Measurements from ENCODE around the gene PRKCE.

Gene PRKCE

DNA sequence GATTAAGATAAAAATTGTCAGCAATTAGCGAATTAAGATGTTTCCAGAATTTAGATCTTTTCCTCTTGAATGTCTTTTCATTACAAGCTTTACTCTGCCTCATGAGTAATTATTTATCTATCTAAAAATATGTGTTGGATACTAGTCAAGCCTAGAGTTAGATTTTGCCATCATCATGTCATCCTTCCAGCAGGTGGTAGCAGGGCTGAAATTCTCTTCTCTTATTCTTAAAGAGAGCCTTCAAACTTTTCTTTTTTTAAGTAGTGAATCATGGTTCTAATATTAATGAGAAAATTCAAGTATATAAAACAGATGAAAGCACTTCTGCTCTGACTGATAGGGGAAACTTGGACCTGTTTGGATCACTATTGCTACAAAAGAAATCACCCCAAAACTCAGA lies 405.1 kb downstream of the PRKCE start:
- 100% methylated on average over 1 of the region's 1 CpG; no CpG with 5 or more reads in 1 of the 2 experiments for WGBS, 2 experiments
- Histone ChIP-seq H3K27ac (ENCODE audit: insufficient read depth, low read depth, low read length, poor library complexity, severe bottlenecking) (no peak overlapping the region), H3K9me3 (ENCODE audit: control insufficient read depth, low read length) (no peaks in the 10 kb centered on the region), H3K36me3 (ENCODE audit: control insufficient read depth, insufficient read depth, low read length) (no peaks in the 10 kb centered on the region), H3K4me1 (ENCODE audit: control insufficient read depth, insufficient read depth, low read length) (no peaks in the 10 kb centered on the region), H3K4me3 (ENCODE audit: insufficient read depth, low read depth, low read length) (no peak overlapping the region), H3K27me3 (ENCODE audit: control insufficient read depth, insufficient read depth, low read length, poor library complexity, severe bottlenecking) (no peaks in the 10 kb centered on the region)

DNA sequence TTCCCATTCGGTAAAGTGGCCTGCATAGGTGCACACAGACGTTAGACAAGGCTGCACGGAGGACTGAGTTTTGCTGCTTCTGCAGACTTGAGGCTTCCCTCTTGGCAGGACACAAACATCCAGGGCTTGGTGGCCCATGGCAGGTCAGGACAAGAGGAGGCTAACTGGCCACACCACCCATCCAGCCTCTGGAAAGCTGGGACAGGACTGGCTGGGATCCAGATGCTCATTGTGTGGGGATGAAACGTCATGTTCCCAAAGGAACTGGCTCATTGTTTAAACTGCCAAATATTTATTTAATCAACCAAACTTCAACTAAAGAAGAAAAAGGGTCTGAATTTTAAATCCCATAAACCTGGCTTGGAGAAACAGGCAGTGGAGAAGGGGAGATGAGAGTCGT lies 406.7 kb downstream of the PRKCE start:
- Histone ChIP-seq H3K36me3 (ENCODE audit: control insufficient read depth, insufficient read depth, low read length) (no peaks in the 10 kb centered on the region), H3K9me3 (ENCODE audit: control insufficient read depth, low read length) (no peaks in the 10 kb centered on the region), H3K27ac (ENCODE audit: insufficient read depth, low read depth, low read length, poor library complexity, severe bottlenecking) (no peak overlapping the region), H3K4me1 (ENCODE audit: control insufficient read depth, insufficient read depth, low read length) (no peaks in the 10 kb centered on the region), H3K4me3 (ENCODE audit: insufficient read depth, low read depth, low read length) (no peak overlapping the region), H3K27me3 (ENCODE audit: control insufficient read depth, insufficient read depth, low read length, poor library complexity, severe bottlenecking) (no peaks in the 10 kb centered on the region)
- WGBS, 2 experiments = 86 to 87% methylated on average over 5 of the region's 5 CpGs

DNA sequence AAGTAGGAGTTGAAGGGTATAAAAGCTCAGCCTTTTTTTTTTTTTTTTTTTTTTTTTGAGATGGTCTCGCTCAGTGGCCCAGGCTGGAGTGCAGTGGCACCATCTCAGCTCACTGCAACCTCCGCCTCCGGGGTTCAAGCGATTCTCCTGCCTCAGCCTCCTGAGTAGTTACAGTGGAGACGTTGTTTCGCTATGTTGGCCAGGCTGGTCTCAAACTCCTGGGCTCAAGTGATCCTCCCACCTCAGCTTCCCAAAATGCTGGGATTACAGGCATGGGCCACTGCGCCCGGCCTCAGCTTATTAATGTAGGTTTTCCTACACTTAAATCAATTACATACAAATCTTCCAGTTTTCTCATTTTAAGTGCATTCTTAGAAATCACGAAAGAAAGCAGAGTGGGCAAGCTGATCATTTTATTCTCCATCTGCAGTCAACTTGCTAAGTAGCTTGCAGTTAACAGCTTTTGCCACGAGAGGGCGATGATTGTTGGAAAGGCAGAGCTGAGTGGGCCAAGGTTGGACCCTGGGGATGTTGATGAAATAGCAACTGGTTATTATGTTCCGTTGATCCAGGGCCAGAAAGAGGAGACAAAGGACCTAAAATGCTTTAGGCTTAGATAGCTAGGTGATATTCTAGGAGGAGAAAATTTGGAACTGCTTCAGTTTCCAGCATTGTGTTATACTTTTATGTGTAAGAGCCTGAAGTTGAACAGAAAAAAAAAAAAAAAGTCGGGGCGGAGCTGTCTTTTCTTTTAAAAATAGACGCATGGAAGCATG lies 411.4 kb downstream of the PRKCE start:
- H3K36me3 ChIP-seq (ENCODE audit: control insufficient read depth, insufficient read depth, low read length) = no peaks in the 10 kb centered on the region
- H3K27ac ChIP-seq (ENCODE audit: insufficient read depth, low read depth, low read length, poor library complexity, severe bottlenecking) = no peak overlapping the region
- H3K4me3 ChIP-seq (ENCODE audit: insufficient read depth, low read depth, low read length) = no peak overlapping the region
- no peaks in the 10 kb centered on the region for H3K9me3 ChIP-seq (ENCODE audit: control insufficient read depth, low read length)
- H3K27me3 ChIP-seq (ENCODE audit: control insufficient read depth, insufficient read depth, low read length, poor library complexity, severe bottlenecking) = no peaks in the 10 kb centered on the region
- 59 to 61% methylated on average over 15 of the region's 15 CpGs for WGBS, 2 experiments
- H3K4me1 ChIP-seq (ENCODE audit: control insufficient read depth, insufficient read depth, low read length) = no peaks in the 10 kb centered on the region

DNA sequence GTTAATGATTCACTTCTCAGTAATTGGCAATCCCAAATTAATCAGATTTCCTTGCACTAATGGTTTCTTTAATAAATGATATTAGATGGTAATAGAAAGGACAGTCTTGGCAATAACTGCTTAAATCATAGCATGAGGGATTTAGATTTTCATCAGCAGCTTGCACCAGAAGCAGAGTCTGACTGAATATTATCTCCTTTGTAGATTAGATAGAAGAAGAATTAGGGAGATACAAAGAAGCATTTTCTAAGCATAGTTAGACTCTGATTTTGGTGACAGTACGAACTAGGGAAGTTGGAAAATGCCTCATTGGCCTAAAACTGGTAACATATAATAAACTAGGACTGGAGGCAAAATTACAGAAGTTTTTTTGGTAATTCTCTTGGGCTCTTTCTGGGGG lies 412.9 kb downstream of the PRKCE start:
- Histone ChIP-seq H3K27ac (ENCODE audit: insufficient read depth, low read depth, low read length, poor library complexity, severe bottlenecking) (no peak overlapping the region), H3K4me1 (ENCODE audit: control insufficient read depth, insufficient read depth, low read length) (no peaks in the 10 kb centered on the region), H3K27me3 (ENCODE audit: control insufficient read depth, insufficient read depth, low read length, poor library complexity, severe bottlenecking) (no peaks in the 10 kb centered on the region), H3K4me3 (ENCODE audit: insufficient read depth, low read depth, low read length) (no peak overlapping the region), H3K9me3 (ENCODE audit: control insufficient read depth, low read length) (no peaks in the 10 kb centered on the region), H3K36me3 (ENCODE audit: control insufficient read depth, insufficient read depth, low read length) (no peaks in the 10 kb centered on the region)
- 97 to 100% methylated on average over 1 of the region's 1 CpG for WGBS, 2 experiments

DNA sequence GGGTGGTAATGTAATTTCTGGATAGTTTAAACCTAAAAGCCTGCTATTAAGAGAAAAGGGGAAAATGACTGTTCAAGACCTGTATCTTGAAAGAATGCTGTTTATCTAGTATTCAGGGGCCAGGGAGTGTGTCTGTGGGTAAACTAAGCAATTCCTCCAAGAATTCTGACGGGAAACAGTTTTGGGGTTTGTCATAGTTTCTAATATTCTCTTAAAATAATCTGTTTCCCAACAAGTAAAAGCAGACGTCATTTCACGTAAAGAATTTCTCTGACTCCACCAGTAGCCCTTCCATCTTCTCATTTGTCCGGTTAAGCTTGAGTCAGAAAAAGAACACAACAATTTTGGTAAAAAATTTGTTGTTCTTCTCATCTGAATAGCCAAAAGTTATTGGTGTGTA lies 413.7 kb downstream of the PRKCE start:
- H3K36me3 ChIP-seq (ENCODE audit: control insufficient read depth, insufficient read depth, low read length) = no peaks in the 10 kb centered on the region
- H3K9me3 ChIP-seq (ENCODE audit: control insufficient read depth, low read length) = no peaks in the 10 kb centered on the region
- no peaks in the 10 kb centered on the region for H3K27me3 ChIP-seq (ENCODE audit: control insufficient read depth, insufficient read depth, low read length, poor library complexity, severe bottlenecking)
- 97 to 98% methylated on average over 4 of the region's 4 CpGs for WGBS, 2 experiments
- H3K4me3 ChIP-seq (ENCODE audit: insufficient read depth, low read depth, low read length) = no peak overlapping the region
- no peaks in the 10 kb centered on the region for H3K4me1 ChIP-seq (ENCODE audit: control insufficient read depth, insufficient read depth, low read length)
- no peak overlapping the region for H3K27ac ChIP-seq (ENCODE audit: insufficient read depth, low read depth, low read length, poor library complexity, severe bottlenecking)

DNA sequence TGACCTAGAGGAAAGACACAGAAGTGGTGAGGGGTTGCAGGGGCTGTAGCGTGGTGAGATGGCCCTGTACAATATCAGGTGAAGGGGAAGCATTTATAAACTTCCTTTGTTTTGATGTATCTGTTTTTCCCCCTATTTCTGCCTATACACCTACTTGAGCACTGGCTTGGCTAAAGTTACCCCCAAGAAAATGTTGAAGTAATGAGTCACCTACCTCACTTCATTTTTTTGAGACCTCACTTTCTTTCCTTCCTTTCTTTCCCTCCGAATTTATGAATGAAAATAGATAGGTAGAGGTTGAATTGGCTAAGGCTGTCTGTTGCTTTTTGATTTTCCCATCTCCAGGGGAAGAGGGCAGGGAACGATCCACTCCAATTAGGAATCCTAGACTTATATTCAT lies 414.6 kb downstream of the PRKCE start:
- Histone ChIP-seq H3K27ac (ENCODE audit: insufficient read depth, low read depth, low read length, poor library complexity, severe bottlenecking) (no peak overlapping the region), H3K4me3 (ENCODE audit: insufficient read depth, low read depth, low read length) (no peak overlapping the region), H3K27me3 (ENCODE audit: control insufficient read depth, insufficient read depth, low read length, poor library complexity, severe bottlenecking) (no peaks in the 10 kb centered on the region), H3K4me1 (ENCODE audit: control insufficient read depth, insufficient read depth, low read length) (no peaks in the 10 kb centered on the region), H3K9me3 (ENCODE audit: control insufficient read depth, low read length) (no peaks in the 10 kb centered on the region), H3K36me3 (ENCODE audit: control insufficient read depth, insufficient read depth, low read length) (no peaks in the 10 kb centered on the region)
- WGBS, 2 experiments = 60 to 100% methylated on average over 1 of the region's 3 CpGs

DNA sequence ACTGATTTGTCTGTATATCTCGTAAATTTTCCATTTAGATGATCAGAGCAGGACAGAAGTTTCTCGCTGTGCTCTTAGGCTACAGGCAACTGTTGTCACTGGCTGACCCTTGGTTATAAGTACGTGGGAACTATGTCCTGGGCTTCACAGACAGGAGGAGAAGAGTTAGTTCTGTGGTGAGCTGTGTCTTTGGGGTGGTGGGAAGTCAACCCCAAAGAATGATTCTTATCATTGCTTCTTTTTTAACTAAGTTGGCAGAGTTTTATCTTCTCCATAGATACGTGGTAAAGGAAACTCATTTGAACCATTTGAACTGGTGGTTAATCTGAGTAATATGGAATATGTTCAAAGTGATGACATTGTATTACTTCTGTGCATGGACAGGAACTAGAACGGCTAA lies 415.1 kb downstream of the PRKCE start:
- Histone ChIP-seq H3K4me3 (ENCODE audit: insufficient read depth, low read depth, low read length) (no peak overlapping the region), H3K27ac (ENCODE audit: insufficient read depth, low read depth, low read length, poor library complexity, severe bottlenecking) (no peak overlapping the region), H3K9me3 (ENCODE audit: control insufficient read depth, low read length) (no peaks in the 10 kb centered on the region), H3K36me3 (ENCODE audit: control insufficient read depth, insufficient read depth, low read length) (no peaks in the 10 kb centered on the region), H3K27me3 (ENCODE audit: control insufficient read depth, insufficient read depth, low read length, poor library complexity, severe bottlenecking) (no peaks in the 10 kb centered on the region), H3K4me1 (ENCODE audit: control insufficient read depth, insufficient read depth, low read length) (no peaks in the 10 kb centered on the region)
- WGBS, 2 experiments = 91 to 93% methylated on average over 5 of the region's 5 CpGs

DNA sequence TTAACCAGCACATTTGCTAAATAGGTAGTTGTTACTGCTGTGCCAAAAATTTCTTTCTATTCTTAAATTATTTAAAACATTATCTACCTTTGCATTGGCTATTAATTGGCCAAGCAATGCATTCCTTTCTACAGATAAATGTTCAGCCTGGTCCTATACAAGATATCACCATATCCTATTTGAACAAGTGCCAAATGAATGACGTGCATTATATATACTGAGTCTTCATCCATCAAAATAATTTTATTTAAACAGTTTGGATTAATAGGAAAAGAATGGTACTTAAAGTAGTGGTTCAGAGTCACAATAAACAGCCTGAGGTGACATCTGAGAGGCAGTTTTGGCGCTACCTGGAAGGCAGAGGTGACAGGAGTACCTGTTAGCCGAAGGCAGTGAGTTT lies 415.6 kb downstream of the PRKCE start:
- H3K36me3 ChIP-seq (ENCODE audit: control insufficient read depth, insufficient read depth, low read length) = no peaks in the 10 kb centered on the region
- 96 to 98% methylated on average over 2 to 3 of the region's 3 CpGs for whole genome bisulfite sequencing, 2 experiments
- no peak overlapping the region for H3K27ac ChIP-seq (ENCODE audit: insufficient read depth, low read depth, low read length, poor library complexity, severe bottlenecking)
- H3K27me3 ChIP-seq (ENCODE audit: control insufficient read depth, insufficient read depth, low read length, poor library complexity, severe bottlenecking) = no peaks in the 10 kb centered on the region
- H3K4me3 ChIP-seq (ENCODE audit: insufficient read depth, low read depth, low read length) = no peak overlapping the region
- no peaks in the 10 kb centered on the region for H3K4me1 ChIP-seq (ENCODE audit: control insufficient read depth, insufficient read depth, low read length)
- no peaks in the 10 kb centered on the region for H3K9me3 ChIP-seq (ENCODE audit: control insufficient read depth, low read length)

DNA sequence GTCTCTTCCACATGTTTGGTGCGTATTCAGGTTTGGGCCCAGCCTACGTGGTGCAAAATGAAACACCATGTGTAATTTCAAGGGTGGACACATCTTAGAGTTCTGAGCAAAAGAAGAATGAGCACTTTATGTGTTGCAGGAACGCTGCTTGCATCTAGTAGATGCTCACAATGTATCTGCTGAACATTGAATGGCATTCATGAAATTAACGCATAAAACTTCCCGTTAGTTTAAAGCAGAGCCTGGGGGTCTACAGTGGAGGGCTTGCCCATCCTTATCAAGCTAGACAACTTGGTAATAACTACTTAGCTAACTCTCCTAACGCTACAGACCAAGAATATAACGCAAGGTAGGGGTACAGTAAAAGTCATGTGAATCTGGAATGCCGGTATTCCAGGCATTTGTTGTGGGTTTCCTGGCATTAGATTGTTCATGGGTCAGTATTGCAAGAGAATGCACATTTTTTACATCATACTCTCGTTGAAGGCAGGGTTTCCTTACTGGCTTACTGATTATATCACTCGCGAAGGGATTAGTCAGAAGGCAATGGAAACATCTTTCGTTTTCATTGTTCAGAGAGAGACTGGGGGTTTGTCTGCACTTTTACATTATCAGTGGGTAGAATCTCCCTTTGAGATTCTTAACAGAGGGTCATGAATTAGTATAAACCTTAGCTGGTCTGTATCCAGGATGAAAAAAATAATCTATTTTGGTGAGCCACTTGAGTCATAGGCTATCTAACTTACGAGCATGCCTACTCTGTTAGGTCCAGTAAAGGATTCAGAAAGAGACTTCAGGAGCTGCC lies 416.2 kb downstream of the PRKCE start:
- WGBS, 2 experiments = 92 to 95% methylated on average over 13 of the region's 13 CpGs
- H3K27ac ChIP-seq (ENCODE audit: insufficient read depth, low read depth, low read length, poor library complexity, severe bottlenecking) = no peak overlapping the region
- H3K9me3 ChIP-seq (ENCODE audit: control insufficient read depth, low read length) = no peaks in the 10 kb centered on the region
- no peaks in the 10 kb centered on the region for H3K36me3 ChIP-seq (ENCODE audit: control insufficient read depth, insufficient read depth, low read length)
- no peaks in the 10 kb centered on the region for H3K4me1 ChIP-seq (ENCODE audit: control insufficient read depth, insufficient read depth, low read length)
- H3K4me3 ChIP-seq (ENCODE audit: insufficient read depth, low read depth, low read length) = no peak overlapping the region
- no peaks in the 10 kb centered on the region for H3K27me3 ChIP-seq (ENCODE audit: control insufficient read depth, insufficient read depth, low read length, poor library complexity, severe bottlenecking)

DNA sequence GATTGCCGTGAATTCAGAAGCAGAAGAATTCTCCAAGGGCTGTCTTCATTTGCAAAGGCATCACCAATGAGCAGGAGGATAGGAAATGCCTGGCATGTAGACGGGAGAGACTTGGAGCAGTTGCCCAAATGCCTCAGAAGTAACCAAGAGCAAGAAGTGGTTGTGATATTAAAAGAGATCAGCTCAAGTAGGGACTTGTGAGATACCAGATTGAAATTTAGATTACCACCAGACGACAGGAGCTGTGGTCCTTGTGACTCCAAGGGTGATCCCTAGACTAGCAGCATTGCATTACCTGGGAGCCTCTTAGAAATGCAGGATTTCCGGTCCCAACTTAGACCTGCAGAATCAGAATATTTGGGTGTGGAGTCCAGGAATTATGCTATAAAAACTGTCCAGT lies 417.2 kb downstream of the PRKCE start:
- Histone ChIP-seq H3K27me3 (ENCODE audit: control insufficient read depth, insufficient read depth, low read length, poor library complexity, severe bottlenecking) (no peaks in the 10 kb centered on the region), H3K9me3 (ENCODE audit: control insufficient read depth, low read length) (no peaks in the 10 kb centered on the region), H3K27ac (ENCODE audit: insufficient read depth, low read depth, low read length, poor library complexity, severe bottlenecking) (no peak overlapping the region), H3K4me1 (ENCODE audit: control insufficient read depth, insufficient read depth, low read length) (no peaks in the 10 kb centered on the region), H3K4me3 (ENCODE audit: insufficient read depth, low read depth, low read length) (no peak overlapping the region), H3K36me3 (ENCODE audit: control insufficient read depth, insufficient read depth, low read length) (no peaks in the 10 kb centered on the region)
- WGBS, 2 experiments = 92 to 94% methylated on average over 4 of the region's 4 CpGs

Measured in ectodermal cell (in vitro differentiated cells).